Activated B cell treated with CpG ODN at 0.5 μM for 24 hours (primary cell): ENCODE measurements around the gene MET. TPM values are rescaled to one million over a fixed set of nuclear protein-coding genes. Genes with fewer than 3 reads are reported as not detected.

ENCODE experiments used
- ATAC-seq: fragments of 200-7000 bp; cut with Tn5 transposase; one replicate; pipeline ENCODE4 v1.10.0; 2021; ENCODE audit warnings: low read depth, mild to moderate bottlenecking, moderate library complexity
- CTCF ChIA-PET: fragments of 350-600 bp; sonication (Branson Sonifier 250); formaldehyde crosslinking; loops from one replicate; lab custom pipeline; 2021; ENCODE audit warnings: antibody characterized with exemption; lab: Charles Lee
- POLR2A ChIA-PET: fragments of 350-600 bp; sonication (Branson Sonifier 250); formaldehyde crosslinking; loops from one replicate; lab custom pipeline; 2021; ENCODE audit warnings: antibody characterized with exemption; lab: Charles Lee
- DNase-seq: peaks from one replicate; pipeline ENCODE4 v3.0.0; 2022
- H3K27ac Mint-ChIP-seq: one replicate; pipeline ENCODE4 v1.8.0; 2020; ENCODE audit warnings: mixed read lengths
- H3K27me3 Mint-ChIP-seq: one replicate; pipeline ENCODE4 v1.8.0; 2021; ENCODE audit warnings: mixed read lengths
- H3K36me3 Mint-ChIP-seq: one replicate; pipeline ENCODE4 v1.8.0; 2021; ENCODE audit warnings: low read depth, mixed read lengths
- H3K4me1 Mint-ChIP-seq: one replicate; pipeline ENCODE4 v1.8.0; 2021; ENCODE audit warnings: mixed read lengths
- H3K4me3 Mint-ChIP-seq: one replicate; pipeline ENCODE4 v1.8.0; 2020; ENCODE audit warnings: mild to moderate bottlenecking, mixed read lengths
- H3K9me3 Mint-ChIP-seq: one replicate; pipeline ENCODE4 v1.8.0; 2020; ENCODE audit warnings: mixed read lengths
- intact Hi-C: fragments of 100-400 bp; cut with micrococcal nuclease; formaldehyde crosslinking; loops from one replicate; pipeline ENCODE4 v1.15.1; 2024
- total RNA-seq: library from RNA; stranded (reverse); gene quantifications from 2 replicates; pipeline ENCODE4 v1.2.3, GENCODE V29; 2022
- TF ChIP-seq, protein P1 (sequence below): fragments of 200-600 bp; IDR thresholded peaks from one replicate; pipeline ENCODE4 v1.8.0; 2022; ENCODE audit warnings: antibody characterized with exemption, mild to moderate bottlenecking

Gene MET
- total RNA-seq, 1 donor from 2014 or later: 1.1 TPM

DNA sequence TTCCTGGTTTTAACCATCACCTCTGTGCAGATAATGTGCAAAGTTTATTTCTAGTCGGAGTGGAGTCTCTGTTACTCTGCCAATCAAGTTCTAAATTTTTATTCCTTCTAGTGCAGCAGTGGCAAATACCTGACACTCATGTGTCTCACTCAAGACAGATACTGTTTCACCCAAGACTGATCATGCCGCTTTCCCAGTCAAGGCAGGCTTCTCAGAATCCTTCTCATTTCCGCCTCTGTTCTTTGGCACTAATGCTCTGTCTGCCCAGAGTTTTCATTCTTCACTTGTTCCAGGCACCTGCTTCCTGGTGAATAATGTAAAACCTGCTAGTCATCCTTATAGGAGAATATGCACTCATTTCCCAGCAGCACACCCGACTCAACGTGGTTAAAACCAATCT lies 24.7 kb downstream of the MET start:
- Mint-ChIP-seq H3K36me3 (no peaks in the 10 kb centered on the region), H3K4me1 (peaks cover 16% of the 10 kb centered on the region), H3K9me3 (no peaks in the 10 kb centered on the region), H3K4me3 (no peak overlapping the region), H3K27ac (no peak overlapping the region), H3K27me3 (peaks cover 43% of the 10 kb centered on the region)
- ATAC-seq: no peak
- CTCF ChIA-PET: no interaction called here
- no peak for DNase-seq
- intact Hi-C loops: no loop called here
- POLR2A ChIA-PET: no interaction called here
- TF ChIP-seq, protein P1, sequence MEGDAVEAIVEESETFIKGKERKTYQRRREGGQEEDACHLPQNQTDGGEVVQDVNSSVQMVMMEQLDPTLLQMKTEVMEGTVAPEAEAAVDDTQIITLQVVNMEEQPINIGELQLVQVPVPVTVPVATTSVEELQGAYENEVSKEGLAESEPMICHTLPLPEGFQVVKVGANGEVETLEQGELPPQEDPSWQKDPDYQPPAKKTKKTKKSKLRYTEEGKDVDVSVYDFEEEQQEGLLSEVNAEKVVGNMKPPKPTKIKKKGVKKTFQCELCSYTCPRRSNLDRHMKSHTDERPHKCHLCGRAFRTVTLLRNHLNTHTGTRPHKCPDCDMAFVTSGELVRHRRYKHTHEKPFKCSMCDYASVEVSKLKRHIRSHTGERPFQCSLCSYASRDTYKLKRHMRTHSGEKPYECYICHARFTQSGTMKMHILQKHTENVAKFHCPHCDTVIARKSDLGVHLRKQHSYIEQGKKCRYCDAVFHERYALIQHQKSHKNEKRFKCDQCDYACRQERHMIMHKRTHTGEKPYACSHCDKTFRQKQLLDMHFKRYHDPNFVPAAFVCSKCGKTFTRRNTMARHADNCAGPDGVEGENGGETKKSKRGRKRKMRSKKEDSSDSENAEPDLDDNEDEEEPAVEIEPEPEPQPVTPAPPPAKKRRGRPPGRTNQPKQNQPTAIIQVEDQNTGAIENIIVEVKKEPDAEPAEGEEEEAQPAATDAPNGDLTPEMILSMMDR: no peak

DNA sequence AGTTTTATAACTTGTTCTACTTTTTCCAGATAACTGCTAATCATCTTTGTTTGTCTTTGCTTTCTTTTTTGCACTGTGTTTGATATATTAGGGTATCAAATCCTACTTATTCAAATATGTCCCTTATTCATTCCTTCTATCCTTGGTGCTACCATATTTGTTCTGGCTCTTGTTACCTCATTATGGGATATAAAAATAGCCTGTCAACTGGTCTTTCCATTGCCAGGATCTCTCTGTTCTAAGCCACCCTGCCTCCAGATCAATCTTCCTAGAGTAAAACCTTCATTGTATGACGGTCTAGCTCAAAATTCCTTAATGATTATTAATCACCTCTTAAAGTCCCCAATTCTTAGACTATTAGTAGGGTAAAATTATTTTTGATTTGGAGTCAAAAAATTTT lies 25.2 kb downstream of the MET start:
- Mint-ChIP-seq H3K4me1 (peaks cover 16% of the 10 kb centered on the region), H3K27ac (no peak overlapping the region), H3K27me3 (peaks cover 45% of the 10 kb centered on the region), H3K36me3 (no peaks in the 10 kb centered on the region), H3K4me3 (no peak overlapping the region), H3K9me3 (no peaks in the 10 kb centered on the region)
- no peak for ATAC-seq
- ChIA-PET POLR2A (no interaction called here), CTCF (no interaction called here)
- intact Hi-C loops: no loop called here
- TF ChIP-seq, protein P1: no peak
- DNase-seq: no peak

DNA sequence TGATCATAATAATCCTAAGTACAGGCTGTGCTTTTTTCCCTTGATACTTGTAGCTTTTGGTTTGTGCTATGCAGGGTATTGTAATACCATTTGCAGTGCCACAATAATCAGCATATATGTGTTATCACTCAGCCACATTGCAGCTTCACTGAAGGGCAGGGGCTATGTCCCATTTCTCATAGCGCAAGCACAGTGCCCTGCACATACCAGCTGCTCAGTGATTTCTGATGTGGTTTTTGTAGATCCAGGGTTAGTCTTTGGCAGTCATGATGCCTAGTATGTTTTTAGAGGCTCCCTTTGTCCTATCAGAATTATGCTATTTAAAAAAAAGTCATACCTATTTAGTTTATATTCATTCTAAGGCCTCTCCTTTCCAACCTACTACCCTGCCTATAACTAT lies 25.8 kb downstream of the MET start:
- intact Hi-C loops: no loop called here
- peaks cover 10% of the 10 kb centered on the region for H3K4me1 Mint-ChIP-seq
- ChIA-PET POLR2A (no interaction called here), CTCF (no interaction called here)
- no peak overlapping the region for H3K27ac Mint-ChIP-seq
- no peak for ATAC-seq
- H3K36me3 Mint-ChIP-seq: no peaks in the 10 kb centered on the region
- no peak for DNase-seq
- TF ChIP-seq, protein P1: no peak
- peaks cover 48% of the 10 kb centered on the region for H3K27me3 Mint-ChIP-seq
- no peak overlapping the region for H3K4me3 Mint-ChIP-seq
- no peaks in the 10 kb centered on the region for H3K9me3 Mint-ChIP-seq

DNA sequence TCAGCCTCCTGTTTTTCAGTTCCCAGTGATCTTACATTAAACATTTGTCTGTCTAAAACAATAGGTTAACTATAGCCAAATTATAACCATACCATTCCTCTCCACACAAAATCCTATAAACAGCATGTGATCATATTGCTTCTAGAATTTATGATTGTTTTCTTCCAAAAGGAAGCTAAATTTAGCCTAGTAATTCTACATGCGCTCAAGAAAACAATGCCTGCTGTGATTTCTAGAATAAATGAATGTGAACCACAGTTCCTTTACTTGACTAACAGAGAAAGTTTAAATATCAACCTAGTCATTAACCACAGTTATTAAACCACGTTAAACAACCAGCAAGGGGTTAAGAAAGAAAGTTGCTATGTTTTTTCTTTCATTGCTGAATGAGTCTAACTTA lies 26.4 kb downstream of the MET start:
- Mint-ChIP-seq H3K4me1 (peaks cover 5% of the 10 kb centered on the region), H3K27ac (no peak overlapping the region), H3K36me3 (no peaks in the 10 kb centered on the region), H3K4me3 (no peak overlapping the region), H3K27me3 (peaks cover 51% of the 10 kb centered on the region), H3K9me3 (no peaks in the 10 kb centered on the region)
- TF ChIP-seq, protein P1: no peak
- intact Hi-C loops: no loop called here
- CTCF ChIA-PET: no interaction called here
- ATAC-seq (no peak), DNase-seq (no peak)
- POLR2A ChIA-PET: no interaction called here

DNA sequence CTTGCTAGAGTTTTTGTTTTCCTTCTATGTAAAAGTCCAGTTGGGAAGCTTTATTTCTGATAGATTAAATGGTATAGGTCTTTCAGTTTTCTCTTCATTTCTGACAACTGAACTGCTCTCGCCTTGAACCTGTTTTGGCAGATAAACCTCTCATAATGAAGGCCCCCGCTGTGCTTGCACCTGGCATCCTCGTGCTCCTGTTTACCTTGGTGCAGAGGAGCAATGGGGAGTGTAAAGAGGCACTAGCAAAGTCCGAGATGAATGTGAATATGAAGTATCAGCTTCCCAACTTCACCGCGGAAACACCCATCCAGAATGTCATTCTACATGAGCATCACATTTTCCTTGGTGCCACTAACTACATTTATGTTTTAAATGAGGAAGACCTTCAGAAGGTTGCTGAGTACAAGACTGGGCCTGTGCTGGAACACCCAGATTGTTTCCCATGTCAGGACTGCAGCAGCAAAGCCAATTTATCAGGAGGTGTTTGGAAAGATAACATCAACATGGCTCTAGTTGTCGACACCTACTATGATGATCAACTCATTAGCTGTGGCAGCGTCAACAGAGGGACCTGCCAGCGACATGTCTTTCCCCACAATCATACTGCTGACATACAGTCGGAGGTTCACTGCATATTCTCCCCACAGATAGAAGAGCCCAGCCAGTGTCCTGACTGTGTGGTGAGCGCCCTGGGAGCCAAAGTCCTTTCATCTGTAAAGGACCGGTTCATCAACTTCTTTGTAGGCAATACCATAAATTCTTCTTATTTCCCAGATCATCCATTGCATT lies 27.1 kb downstream of the MET start:
- intact Hi-C loops: loop anchor here (1.0 kb wide), 1 partner anchor 9 kb away; no protein-coding TSS in a partner anchor
- no peak for ATAC-seq
- Mint-ChIP-seq H3K27ac (no peak overlapping the region), H3K4me1 (no peaks in the 10 kb centered on the region), H3K9me3 (no peaks in the 10 kb centered on the region), H3K4me3 (no peak overlapping the region), H3K36me3 (no peaks in the 10 kb centered on the region), H3K27me3 (peaks cover 51% of the 10 kb centered on the region)
- DNase-seq: no peak
- TF ChIP-seq, protein P1: no peak
- POLR2A ChIA-PET: interaction anchor here (0.6 kb wide), 1 partner anchor 71 kb away, joined by 3 read pairs; no protein-coding TSS in a partner anchor
- CTCF ChIA-PET: no interaction called here
